Activated naive CD8-positive, alpha-beta T cell (primary cell): Measurements from ENCODE around the gene TOB2.

Experiments
- H3K27ac Mint-ChIP-seq: one replicate; pipeline ENCODE4 v1.8.0; 2021; ENCODE audit warnings: mixed read lengths
- H3K27me3 Mint-ChIP-seq: one replicate; pipeline ENCODE4 v1.8.0; 2021; ENCODE audit warnings: mixed read lengths
- H3K36me3 Mint-ChIP-seq: one replicate; pipeline ENCODE4 v1.8.0; 2021; ENCODE audit warnings: mixed read lengths
- H3K4me1 Mint-ChIP-seq: one replicate; pipeline ENCODE4 v1.8.0; 2021; ENCODE audit warnings: low read depth, mixed read lengths
- H3K4me3 Mint-ChIP-seq: one replicate; pipeline ENCODE4 v1.8.0; 2021; ENCODE audit warnings: mild to moderate bottlenecking, mixed read lengths
- H3K9me3 Mint-ChIP-seq: one replicate; pipeline ENCODE4 v1.8.0; 2021; ENCODE audit warnings: low read depth, mixed read lengths

TOB2 gene

DNA sequence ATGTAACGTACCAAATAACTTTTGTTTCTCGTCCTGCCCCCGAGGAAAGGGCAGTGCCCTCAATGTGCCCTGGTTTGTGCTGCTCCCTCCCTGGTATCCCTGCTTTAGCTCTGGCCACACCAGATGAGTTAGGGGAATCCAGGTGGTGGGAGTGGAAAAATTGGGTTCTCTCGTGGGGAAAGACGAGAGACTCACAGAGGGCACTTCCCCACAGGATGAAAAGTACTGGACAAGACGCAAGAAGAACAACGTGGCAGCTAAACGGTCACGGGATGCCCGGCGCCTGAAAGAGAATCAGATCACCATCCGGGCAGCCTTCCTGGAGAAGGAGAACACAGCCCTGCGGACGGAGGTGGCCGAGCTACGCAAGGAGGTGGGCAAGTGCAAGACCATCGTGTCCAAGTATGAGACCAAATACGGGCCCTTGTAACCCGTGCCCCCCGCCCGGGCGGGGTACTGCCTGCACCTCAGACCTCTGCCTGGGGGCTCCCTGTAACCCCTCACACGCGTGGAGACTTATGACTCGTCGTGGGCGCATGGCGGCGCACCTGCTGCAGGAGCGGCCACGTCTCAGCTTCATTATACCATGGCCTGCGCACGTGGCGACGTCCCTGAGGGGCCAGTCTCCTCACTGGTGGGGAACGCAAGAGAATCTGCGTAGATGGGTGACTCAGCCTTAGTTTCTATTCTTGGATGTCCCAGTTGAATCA lies 50.9 kb downstream of the TOB2 start:
- H3K27me3 Mint-ChIP-seq, result no peaks in the 10 kb centered on the region
- no peak overlapping the region for H3K27ac Mint-ChIP-seq
- H3K4me3 Mint-ChIP-seq, result no peak overlapping the region
- H3K9me3 Mint-ChIP-seq, result no peaks in the 10 kb centered on the region
- no peaks in the 10 kb centered on the region for H3K36me3 Mint-ChIP-seq
- H3K4me1 Mint-ChIP-seq, result no peaks in the 10 kb centered on the region

DNA sequence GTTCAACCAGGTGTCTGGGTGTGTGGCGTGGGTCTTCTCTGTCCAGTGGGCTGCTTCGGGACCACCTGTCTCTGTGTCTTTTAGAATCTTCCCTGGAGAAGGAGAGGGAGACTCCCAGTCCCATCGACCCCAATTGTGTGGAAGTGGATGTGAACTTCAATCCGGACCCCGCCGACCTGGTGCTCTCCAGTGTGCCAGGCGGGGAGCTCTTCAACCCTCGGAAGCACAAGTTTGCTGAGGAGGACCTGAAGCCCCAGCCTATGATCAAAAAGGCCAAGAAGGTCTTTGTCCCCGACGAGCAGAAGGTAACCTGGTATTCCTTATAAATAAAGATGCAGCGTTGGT lies 52.6 kb downstream of the TOB2 start:
- no peaks in the 10 kb centered on the region for H3K36me3 Mint-ChIP-seq
- no peaks in the 10 kb centered on the region for H3K27me3 Mint-ChIP-seq
- no peaks in the 10 kb centered on the region for H3K9me3 Mint-ChIP-seq
- H3K27ac Mint-ChIP-seq, result no peak overlapping the region
- no peak overlapping the region for H3K4me3 Mint-ChIP-seq
- H3K4me1 Mint-ChIP-seq, result no peaks in the 10 kb centered on the region

- H3K4me1 Mint-ChIP-seq, result peaks cover 12% of the 10 kb centered on the region
- H3K27me3 Mint-ChIP-seq, result no peaks in the 10 kb centered on the region
- H3K36me3 Mint-ChIP-seq, result no peaks in the 10 kb centered on the region
- no peak overlapping the region for H3K27ac Mint-ChIP-seq
- H3K9me3 Mint-ChIP-seq, result no peaks in the 10 kb centered on the region
- no peak overlapping the region for H3K4me3 Mint-ChIP-seq
These were observed 59.3 kb downstream of the TOB2 start for GRCh38 chr22:41387341-41387740.

- Mint-ChIP-seq H3K9me3 (no peaks in the 10 kb centered on the region), H3K36me3 (no peaks in the 10 kb centered on the region), H3K27me3 (no peaks in the 10 kb centered on the region), H3K27ac (no peak overlapping the region), H3K4me3 (no peak overlapping the region), H3K4me1 (peaks cover 18% of the 10 kb centered on the region)
These were observed 62.5 kb downstream of the TOB2 start for GRCh38 chr22:41384128-41384527.
